Lower lobe of right lung (tissue), 2 donors: ENCODE results near the gene BEND6. TPM values are rescaled to one million over a fixed set of nuclear protein-coding genes. Genes with fewer than 3 reads are reported as not detected.

ENCODE experiments used
- ATAC-seq, 2 donors: fragments of 200-7000 bp; cut with Tn5 transposase; one replicate each; pipeline ENCODE4 v1.9.1; 2020 to 2022; ENCODE audit warnings: mild to moderate bottlenecking in 2 of 2, moderate library complexity in 2 of 2
- DNase-seq: peaks from one replicate; pipeline ENCODE4 v3.0.0-alpha.2; 2020
- H3K27ac ChIP-seq: fragments of 200-600 bp; one replicate; pipeline ENCODE4 v1.8.0; 2022
- H3K27me3 ChIP-seq: fragments of 200-600 bp; one replicate; pipeline ENCODE4 v1.8.0; 2022; ENCODE audit warnings: low read depth
- H3K36me3 ChIP-seq: fragments of 200-600 bp; one replicate; pipeline ENCODE4 v1.8.0; 2022; ENCODE audit warnings: mild to moderate bottlenecking
- H3K4me1 ChIP-seq: fragments of 200-600 bp; one replicate; pipeline ENCODE4 v1.8.0; 2022
- H3K4me3 ChIP-seq: fragments of 200-600 bp; one replicate; pipeline ENCODE4 v1.8.0; 2022; ENCODE audit warnings: mild to moderate bottlenecking
- H3K9me3 ChIP-seq: fragments of 200-600 bp; one replicate; pipeline ENCODE4 v1.8.0; 2022
- CTCF ChIP-seq: fragments of 200-600 bp; IDR thresholded peaks from one replicate; pipeline ENCODE4 v1.8.0; 2022; ENCODE audit warnings: antibody characterized with exemption, mild to moderate bottlenecking
- intact Hi-C: fragments of 100-400 bp; cut with DNase I; formaldehyde crosslinking; loops from one replicate; pipeline ENCODE4 v1.11.0; 2022
- total RNA-seq: library from RNA; stranded (reverse); fragmentation: NEBNext Ultra II Directional; extraction: Animal tissue kit (Norgen Biotek cat#: 25700); gene quantifications from one replicate; pipeline ENCODE4 v1.2.1, GENCODE V29; 2021
- donor health status: DM: no; HTN: yes; CAD: no; lungs with severe emphysema.

Gene BEND6
- total RNA-seq, 1 donor from 2014 or later = 0.32 TPM

GRCh38 chr6:57072108-57072507, 117.2 kb downstream of the BEND6 start:
- TF ChIP-seq CTCF = no peak
- Histone ChIP-seq H3K36me3 (no peaks in the 10 kb centered on the region), H3K4me3 (no peak overlapping the region), H3K27ac (no peak overlapping the region), H3K9me3 (no peaks in the 10 kb centered on the region), H3K4me1 (no peaks in the 10 kb centered on the region), H3K27me3 (no peaks in the 10 kb centered on the region)
- intact Hi-C loops = no loop called here
- DNase-seq (no peak), ATAC-seq (no peak)

- DNase-seq (no peak), ATAC-seq (no peak)
- Histone ChIP-seq H3K27ac (no peak overlapping the region), H3K27me3 (no peaks in the 10 kb centered on the region), H3K4me3 (no peak overlapping the region), H3K9me3 (no peaks in the 10 kb centered on the region), H3K4me1 (no peaks in the 10 kb centered on the region), H3K36me3 (no peaks in the 10 kb centered on the region)
- TF ChIP-seq CTCF = no peak
- intact Hi-C loops = no loop called here
These were observed 119.5 kb downstream of the BEND6 start for GRCh38 chr6:57074383-57074782.

GRCh38 chr6:57075092-57075491, 120.2 kb downstream of the BEND6 start:
- intact Hi-C loops = no loop called here
- TF ChIP-seq CTCF = no peak

More at GRCh38 chr6:57075092-57075491, 120.2 kb downstream of the BEND6 start:
- Histone ChIP-seq H3K27ac (no peak overlapping the region), H3K36me3 (no peaks in the 10 kb centered on the region), H3K9me3 (no peaks in the 10 kb centered on the region), H3K4me1 (no peaks in the 10 kb centered on the region), H3K27me3 (no peaks in the 10 kb centered on the region), H3K4me3 (no peak overlapping the region)
- no peak for ATAC-seq
- DNase-seq = no peak

Other genes starting within 250 kb of the BEND6 start
- gene KIAA1586, start 91.6 kb downstream of the BEND6 start, total RNA-seq = 10.2 TPM
- 56.9 TPM for gene ZNF451, start 135.1 kb downstream of the BEND6 start, total RNA-seq
- gene BAG2, start 217.2 kb downstream of the BEND6 start, total RNA-seq = 5.1 TPM